Activated CD8-positive, alpha-beta memory T cell treated with anti-CD3 and anti-CD28 coated beads, Interleukin-2, amount 50 U/mL, for 1 hour (primary cell): ENCODE results near the gene ANKRD23.

ENCODE experiments used
- DNase-seq: peaks from one replicate; pipeline ENCODE4 v3.0.0-alpha.2; 2020; ENCODE audit errors: extremely low read depth

The ANKRD23 gene

DNA sequence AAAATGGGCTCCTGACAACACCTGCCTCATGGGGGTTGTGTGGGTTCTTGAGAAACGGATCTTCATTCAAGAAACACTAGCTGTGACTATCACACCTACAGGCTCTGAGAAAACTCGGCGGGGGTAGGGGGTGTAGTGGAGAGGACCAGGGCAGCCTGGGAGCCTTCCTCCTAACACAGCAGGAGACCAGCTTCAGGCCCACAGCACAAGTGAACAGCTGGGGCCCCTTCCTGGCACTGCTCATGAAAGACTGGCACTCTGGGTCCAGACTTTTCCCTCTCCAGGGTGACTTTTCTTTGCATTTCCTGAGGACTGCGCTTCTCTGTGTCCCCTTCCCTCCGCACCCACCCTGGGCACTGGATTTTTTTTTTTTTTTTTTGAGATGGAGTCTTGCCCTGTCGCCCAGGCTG lies 33.2 kb upstream of the ANKRD23 start:
- DNase-seq = no peak

DNA sequence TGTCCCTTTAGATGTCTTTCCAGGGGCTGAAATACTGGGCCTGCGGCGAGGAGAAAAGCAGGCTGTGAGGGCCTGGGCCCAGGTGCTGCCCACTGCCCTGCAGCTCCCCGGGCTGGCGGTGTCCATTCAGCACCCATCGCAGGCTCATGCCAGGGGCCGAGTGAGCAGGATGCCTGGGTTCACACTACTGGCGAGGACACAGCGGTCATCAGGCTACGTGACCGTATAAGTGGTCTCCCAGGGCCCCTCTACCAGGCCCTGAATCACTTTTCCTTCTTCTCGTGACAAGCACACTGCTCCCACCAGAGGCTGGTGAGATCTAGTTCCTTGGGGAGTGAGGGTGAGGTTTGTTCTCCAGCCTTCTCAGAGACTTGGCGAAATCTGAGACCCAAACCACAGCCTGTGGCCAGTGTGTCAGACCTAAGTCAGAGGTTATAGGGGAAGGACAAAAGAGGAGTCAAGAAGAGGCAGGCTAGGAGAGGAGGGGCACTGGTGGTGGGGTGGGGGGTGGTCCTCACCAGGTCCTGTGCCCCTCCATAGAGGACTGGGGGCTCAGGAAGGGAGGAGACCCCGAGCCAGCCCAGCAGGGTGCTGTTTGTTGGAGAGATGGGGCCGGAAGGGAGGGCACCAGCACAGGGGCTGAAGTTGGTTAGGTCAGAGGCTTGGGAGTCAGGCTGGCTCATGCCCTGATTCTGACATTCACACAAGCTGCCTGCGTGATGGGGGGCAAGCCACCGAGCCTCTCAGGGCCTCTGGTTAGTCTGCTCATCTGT lies 32.6 kb upstream of the ANKRD23 start:
- DNase-seq = no peak

DNA sequence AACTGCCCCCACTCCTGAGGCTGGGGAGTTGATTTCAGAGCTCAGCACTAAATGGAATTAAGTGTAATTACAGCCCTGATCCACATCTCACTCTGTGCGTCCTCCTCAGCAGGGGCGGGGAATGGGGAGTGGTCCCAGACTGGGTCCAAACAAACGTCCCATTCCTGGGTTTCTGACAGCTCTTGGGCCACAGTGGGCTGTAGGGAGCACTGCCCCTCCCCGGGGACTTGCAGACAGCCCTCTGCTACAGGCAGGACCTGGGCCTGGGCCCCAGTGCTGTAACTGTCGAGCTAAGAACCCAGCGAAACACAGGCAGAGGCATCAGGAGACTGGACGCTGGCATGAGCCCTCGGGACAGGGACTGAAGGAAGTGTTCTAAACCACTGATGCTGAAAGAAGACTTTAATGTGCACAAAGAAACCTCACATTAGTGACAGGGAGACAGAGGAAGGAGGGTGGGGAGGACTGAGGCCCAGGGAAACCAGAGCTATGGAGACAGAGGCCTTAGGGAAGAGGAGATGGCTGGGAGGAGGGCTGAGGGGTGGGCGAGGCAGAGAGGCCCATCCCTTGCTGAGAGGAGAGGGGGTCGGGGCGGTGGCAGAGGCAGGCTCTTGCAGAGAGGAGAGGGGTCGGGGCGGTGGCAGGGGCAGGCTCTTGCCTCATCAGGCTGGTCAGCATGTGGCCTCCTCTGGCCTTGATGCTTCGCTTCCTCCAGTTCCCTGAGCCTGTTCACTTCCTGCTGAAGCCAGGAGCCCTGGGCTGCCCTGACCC lies 31.9 kb upstream of the ANKRD23 start:
- no peak for DNase-seq

DNA sequence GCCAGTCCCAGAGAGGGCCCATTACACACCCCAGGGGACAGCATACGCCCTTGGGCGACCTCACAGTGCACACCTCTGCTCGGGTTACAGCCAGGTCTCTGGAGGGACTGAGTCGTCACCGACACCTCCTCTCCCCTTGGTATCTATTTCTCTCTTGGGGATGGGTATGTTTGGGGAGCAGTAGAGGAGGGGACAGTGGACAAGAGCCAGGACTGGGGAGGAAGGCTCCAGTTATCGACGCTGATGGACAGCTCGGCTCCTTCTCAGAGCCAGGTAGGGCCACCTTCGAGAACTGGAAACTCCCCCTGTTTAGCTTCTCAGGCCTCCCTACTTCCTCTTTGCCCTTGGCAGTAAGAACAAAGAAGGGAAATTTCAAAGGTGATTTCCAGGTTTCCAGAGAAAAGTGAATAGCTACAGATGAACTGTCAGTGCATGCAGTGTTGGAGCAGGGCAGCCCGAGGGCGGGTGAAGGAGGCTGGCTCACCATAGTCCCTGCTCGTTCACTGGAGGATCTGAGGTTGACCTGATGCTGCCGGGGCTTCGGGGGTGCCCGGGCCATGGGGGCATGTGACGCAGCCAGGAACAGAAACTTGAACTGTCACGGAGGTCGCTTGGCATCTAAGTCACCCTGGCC lies 30.5 kb upstream of the ANKRD23 start:
- DNase-seq = no peak

DNA sequence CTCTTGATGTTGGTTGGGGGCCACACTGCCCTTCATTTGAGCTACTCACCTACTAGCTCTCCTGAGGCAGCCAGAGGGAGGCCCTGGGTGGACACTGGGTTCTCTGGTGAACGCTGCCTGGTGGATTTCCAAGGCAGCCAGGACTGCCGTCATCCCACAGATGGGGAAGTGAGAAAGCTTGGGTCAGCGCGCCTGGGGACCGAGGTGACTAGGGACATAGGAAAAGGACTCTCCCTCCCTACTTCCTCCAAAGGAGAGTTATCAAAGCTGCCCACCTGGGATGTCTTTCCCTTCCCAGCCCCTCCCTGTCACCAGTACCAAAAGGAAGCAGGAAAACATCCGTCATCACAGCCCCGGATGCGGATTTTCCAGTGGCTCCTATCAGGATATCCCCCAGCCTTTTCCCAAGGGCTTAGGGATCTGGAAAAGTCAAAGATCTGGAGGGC lies 29.9 kb upstream of the ANKRD23 start:
- DNase-seq = no peak

DNA sequence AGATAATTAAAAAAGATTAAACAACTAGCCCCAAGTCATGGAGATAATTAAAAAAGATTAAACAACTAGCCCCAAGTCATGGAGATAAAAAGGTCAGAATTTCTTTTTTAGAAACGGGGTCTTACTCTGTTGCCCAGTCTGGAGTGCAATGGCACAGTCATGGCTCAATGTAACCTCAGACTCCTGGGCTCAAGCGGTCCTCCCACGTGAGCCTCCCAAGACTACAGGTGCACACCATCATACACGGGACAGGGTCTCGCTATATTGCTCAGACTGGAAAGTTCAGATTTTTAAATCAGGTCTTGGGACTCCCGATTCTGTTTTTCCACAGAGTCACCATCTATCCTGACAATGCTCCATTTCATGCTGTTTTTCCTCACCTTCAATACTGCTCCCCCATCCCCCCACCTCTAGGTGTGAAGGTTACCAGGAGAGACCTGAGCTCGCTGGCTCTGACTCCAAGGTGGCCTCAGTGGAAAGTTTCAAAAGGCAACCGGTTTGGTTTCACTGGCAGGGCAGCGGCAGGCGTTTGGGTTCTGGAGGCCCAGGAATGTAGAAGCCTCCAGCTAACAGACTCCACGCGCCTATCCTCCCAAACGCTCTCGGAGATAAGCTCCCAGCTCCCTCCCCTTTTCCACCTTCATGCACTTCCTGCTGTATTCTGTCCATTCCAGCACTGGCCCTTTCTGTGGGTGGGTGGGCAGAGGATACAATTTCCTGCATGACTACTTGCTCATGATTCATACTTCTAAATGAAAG lies 28.9 kb upstream of the ANKRD23 start:
- no peak for DNase-seq

DNA sequence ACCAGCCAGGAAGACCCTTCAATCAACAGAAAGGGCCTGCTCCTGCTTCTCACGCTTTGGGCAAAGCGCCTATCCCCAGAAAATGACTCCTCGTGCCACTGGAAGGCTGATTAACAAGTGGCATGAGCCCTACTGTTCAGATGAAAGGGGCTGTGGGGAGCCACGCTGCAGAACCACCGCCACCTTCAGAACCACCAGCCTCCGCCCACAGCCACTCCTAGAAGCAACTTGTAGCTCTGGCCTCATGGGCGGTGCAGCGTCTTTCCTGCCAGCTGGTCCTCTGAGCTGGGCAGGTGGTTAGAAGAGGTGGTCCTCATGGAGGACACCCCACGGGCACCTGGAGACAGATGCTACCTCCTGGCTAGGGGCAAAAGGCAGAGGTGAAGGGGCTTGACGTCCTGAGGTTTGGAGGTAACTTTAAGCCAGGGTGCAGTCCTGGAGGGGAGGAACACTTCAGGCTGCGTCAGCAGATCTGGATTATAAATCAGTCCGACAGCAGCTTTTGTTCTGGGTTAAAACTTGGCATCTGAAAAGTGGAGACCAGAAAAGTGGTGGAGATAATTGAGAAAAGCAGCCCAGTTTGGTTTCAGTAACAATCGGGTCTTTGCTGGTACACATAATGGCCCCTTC lies 26.9 kb upstream of the ANKRD23 start:
- peak; percentile 43 for DNase-seq

DNA sequence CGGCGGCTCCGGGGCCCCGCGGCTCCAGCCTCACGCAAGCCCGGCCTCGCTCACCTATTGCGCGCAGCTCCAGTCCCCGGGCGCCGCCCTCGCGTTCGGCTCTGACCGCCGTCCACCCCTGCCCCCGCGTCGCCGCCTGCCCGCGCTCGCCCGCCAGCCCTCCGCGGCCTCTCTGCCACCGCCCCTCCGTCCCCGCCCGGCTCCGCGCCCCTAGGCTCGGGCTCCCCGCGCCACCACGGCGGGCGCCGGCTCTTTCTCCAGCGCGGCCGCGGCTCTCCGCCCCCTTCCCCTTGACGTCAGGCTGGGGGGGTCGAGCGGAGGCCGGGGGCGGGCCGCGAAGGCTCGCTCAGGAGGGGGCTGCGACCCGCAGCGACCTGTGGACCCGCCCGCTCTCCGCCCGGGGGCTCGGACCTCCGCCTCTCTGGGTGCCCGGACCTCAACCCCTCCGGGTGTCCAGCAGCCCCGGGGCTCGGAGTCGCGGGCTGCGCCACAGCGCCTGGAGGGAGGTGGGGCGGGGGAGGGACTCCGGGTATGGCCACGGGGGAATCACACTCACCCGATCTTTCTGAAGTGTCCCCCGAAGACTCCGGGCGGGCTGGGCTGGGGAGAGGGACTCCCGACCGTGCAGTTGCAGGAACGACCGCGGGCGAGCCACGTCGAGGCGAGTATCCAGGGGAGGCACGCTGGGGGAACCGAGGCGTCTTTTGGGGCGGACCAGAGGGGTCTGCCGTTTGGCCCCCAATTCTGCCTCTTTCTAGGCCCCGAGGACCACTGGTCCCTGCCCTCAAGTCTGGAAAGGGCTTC lies 26.2 kb upstream of the ANKRD23 start, which contains the start of gene SEMA4C:
TSS of gene SEMA4C (minus strand) at position 259 of the 804 bp plus-strand sequence. CDS start 2,194 bp downstream, outside the sequence.
- no peak for DNase-seq

DNA sequence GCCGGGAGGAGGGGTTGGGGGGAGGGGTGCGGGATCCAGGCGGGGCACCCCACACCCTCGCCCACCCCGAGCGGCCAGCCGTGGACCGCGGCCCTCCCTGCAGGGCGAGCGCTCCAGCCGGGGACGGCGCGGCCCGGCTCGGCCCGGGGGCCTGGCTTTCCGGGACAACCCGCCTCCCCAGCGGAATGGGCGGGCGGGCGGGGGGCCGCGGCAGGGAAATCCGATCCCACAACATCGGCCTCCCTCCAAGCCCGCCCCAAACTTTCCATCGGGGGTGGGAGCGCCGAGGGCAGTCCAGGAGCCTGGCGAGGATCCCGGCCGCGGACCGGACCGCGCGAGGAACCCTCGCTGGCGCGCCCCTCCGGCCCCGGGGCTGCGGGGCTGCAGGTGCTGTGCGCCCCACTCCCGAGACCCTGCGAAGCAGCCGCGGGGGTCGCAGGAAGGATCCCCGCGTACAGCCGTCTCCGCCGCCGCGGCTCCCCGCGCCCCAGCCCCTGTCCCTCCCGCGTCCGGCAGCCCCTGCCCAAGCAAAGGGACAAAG lies 25.5 kb upstream of the ANKRD23 start:
- DNase-seq = no peak

DNA sequence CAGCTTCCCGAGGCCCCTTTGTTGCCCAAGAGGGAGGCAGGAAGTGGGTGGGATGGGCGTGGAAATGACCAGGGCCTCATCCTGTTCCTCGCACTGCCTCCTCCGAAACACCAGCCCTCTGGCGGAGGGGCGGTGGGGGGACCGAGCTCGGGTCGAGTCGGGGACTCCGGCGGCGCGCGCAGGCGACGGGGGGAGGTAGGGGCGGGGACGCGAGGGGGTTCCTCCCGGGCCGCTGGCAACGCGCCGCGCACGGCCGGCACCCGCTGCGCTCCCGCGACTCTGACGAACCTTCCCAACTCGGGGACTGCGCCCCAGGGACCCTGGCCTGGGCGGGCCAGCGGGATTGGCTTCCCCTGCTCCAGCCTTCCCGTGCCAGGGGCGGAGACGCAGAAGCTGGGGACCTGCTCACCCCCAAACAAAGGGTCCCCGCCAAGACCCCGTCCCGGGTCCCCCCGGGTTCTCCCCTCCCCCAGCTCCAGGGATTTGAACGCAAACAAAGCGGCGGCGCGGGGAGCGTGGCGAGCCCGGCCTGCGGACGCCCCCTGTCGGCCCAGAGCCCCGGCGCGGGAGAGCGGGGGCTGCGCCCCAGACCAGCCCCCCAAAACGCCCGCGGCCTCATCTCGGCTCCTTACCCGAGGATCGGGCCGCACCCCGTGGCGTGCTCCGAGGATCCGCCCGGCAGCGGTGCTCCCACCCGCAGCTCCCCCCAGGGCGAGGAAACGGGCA lies 24.9 kb upstream of the ANKRD23 start:
- DNase-seq = no peak

DNA sequence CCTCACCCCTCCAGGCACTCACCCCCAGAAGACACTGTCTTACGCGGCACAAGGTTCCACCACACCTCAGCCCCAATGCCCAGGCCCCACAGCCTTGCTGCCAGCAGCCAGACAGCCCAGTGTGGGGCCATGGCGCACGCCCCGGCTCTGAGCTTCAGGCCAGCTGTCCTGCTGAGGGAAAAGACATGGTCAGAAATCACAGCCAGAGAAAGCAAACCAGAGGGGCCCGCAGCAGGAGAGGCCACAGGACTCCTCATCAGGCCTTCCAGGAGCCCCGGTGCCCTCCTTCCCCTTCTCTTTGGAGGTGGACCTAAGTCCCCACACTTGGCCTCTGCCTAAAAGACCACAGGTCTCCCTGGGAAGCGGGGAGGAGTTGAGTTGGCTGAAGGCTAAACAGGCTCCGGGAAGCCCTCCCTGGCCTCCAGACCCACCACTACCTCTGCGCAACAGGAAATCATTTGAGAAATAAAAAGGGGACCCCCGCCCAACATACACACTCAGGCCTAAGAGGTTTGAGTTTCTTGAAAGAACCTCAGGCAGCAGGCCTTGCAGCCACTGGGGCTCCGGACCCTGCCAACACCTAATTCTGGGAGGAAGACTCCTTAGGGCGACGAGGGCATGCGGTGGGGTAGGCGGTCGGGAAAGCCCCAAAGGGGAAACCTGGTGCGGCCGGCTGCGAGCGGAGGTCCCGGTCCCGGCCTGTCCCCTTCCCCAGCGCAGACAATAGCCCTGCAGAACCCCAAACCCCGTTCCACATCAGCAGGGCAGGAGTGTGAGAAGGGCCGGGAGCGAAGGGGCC lies 24.1 kb upstream of the ANKRD23 start:
- DNase-seq = no peak

DNA sequence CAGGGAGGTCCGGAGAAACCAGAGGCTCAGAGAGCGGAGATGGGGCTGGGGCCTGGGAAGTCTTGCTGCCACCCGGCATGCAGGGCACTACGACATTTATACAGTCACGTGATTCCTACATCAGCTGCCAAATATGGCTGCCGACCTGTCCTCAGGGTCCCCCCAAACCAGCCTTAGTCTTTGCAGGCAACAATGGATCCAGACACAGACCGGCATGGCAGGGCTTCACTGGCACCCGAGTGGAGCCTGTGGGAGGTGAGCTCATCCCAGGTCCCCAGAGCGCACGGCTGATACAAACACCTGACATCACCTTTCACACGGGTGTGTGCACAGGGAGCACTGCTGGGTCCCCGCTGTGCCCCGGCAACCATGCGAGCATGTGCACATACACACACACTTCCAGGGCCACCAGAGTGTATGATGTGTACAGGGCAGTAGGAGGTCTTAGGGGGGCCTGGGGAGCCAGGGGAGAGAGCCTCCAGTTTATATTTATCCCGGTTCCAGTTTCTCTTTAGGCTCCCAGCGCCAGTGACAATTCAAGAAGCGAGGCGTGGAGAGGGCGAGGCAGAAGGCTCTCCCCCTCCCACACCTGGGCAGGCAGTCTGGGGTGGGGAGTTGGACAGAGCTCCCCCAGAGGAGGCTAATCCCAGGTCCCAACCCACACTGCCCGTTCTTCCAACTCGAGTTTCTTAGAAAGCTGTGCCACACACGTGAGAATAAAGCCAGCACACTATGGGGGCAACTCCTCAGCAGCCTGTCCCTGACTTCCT lies 23.4 kb upstream of the ANKRD23 start:
- DNase-seq = no peak

DNA sequence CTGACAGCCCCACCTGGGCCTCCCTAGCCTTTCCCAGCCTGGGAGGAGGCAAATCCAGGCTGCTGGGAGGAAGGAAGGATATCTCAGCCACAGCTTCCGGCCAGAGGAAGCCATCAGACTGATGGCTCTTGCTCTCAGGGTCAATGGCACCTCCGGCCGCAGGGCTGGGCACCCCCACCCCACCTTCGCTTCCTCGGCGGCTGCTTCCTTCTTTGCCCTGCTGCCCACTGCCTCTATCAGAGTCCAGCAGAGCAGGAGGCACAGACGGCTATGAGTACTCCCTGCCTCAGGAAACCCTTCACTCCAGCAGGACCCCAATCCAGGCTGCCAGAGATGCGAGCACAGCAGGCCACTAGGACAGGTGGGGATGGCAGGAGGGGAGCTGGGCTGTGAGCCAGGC lies 22.8 kb upstream of the ANKRD23 start:
- DNase-seq = no peak

DNA sequence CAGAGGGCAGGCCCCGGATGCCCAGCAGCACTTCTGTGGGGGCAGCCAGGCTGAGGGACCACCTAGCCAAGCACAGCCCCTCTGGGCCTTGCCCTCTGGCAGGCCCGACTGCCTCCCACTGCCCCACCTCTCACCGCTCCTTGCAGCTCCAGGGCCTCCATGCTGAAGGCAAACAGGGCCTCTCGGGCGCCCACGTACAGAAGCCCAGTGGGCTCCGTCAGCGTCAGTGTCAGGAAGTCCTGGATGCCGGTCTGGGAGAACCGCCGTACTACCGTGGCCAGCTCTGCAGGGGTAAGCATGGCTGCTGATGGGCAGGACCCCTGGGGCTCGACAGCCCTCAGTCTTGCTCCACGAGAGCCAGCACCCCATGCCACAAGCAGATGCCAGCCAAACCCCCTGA lies 22.3 kb upstream of the ANKRD23 start:
- DNase-seq = no peak

DNA sequence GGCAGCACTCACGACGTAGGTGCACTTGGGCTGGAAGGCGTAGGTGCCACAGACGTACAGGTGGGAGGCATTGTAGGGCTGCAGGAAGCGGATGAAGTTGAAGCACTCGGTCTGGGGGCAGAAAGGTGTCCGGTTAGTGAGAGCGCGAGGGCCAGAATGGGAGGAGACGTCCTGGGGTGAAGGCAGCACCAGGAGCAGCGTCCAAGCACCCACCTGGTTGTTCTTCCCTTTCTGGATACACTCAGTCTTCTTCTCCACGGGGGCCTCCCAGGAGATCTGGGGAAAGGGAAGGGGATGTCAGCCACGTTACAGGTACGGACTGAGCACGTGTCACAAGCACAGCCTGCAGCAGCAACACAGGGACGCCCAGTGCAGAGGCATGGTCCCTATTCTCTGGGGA lies 21.8 kb upstream of the ANKRD23 start:
- DNase-seq = no peak

DNA sequence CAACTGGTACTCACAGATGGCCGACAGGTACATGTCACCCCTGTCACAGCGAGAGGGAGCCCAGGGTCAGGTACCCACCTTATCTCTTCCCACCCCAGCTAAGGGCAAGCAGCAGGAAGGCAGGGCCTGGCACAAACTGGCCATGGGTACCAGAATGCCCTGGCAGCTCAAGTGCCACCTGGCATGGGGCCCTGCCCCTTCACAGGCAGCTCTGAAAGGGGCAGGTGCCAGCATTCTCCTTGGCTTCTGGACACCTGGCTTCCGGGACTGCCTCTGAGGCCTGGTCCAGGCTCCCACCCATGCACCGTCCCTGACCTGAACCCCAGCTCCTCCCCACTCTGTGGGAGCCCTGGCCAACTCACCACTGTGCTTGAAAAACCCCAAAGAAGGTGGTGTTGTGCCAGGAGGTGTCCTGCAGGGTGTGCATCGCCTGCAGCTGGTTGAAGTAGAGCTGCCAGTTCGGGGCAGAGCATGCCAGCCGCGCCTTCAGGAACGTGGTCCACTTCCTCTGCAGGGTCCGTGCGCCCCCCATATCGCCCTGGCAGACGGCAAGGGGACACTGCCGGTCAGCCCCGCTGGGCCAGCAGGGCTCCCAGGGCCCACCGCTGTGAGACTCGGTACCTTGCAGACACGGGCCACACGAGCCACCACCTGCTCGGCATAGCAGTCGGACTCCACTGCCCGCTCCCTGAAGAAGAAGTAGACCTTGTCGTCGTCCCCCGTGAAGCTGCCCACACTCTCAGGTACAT lies 20.7 kb upstream of the ANKRD23 start:
- DNase-seq = no peak
